ENCODE data around the gene ESRP2. TPM values are rescaled to one million over a fixed set of nuclear protein-coding genes. Genes with fewer than 3 reads are reported as not detected.

Gene ESRP2
- total RNA-seq, 1 experiment from 2014 or later, result 0.24 TPM

GRCh38 chr16:68229431-68230175 is 6.3 kb downstream of the ESRP2 start:
- H3K27me3 ChIP-seq (replicated peaks), result no peaks in the 10 kb centered on the region
- peak in 1 of 2 experiments; percentile 56 for DNase-seq (ENCODE audit: low read depth in 1 of 2, low spot score in 2 of 2)
- H3K36me3 ChIP-seq, result peaks cover 17% of the 10 kb centered on the region
- no peak overlapping the region for H3K4me3 ChIP-seq
- H3K27ac ChIP-seq, result no peak overlapping the region
- H3K4me1 ChIP-seq (replicated peaks), result no peaks in the 10 kb centered on the region
- H3K9me3 ChIP-seq (replicated peaks), result no peaks in the 10 kb centered on the region

DNA sequence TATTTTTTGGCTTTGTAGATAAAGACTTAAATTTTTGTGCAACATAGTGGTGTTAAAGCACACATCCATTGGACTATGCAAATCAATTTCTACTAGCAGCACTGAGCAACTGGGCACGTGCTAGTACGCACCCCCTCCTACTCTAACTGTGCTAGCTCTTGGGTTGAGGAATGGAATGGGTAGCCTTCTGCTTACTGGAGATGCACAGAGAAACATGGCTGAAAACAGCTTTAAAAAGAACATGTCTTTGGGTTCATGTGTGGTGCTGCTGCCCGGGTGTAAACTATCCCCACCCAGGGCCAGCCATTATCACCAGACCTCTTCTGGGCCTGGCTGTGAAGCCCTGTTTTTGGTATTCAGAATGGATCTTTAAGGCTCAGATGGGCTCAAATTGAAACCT is 7.3 kb downstream of the ESRP2 start:
- H3K9me3 ChIP-seq (replicated peaks), result no peaks in the 10 kb centered on the region
- no peak for DNase-seq (ENCODE audit: low read depth in 1 of 2, low spot score in 2 of 2)

GRCh38 chr16:68227850-68228553 is 7.9 kb downstream of the ESRP2 start:
- no peak for DNase-seq (ENCODE audit: low read depth in 1 of 2, low spot score in 2 of 2)

More for the DNA sequence above, 7.3 kb downstream of the ESRP2 start:
- H3K4me3 ChIP-seq, result no peak overlapping the region
- peaks cover 17% of the 10 kb centered on the region for H3K36me3 ChIP-seq
- no peaks in the 10 kb centered on the region for H3K4me1 ChIP-seq (replicated peaks)
- H3K27me3 ChIP-seq (replicated peaks), result no peaks in the 10 kb centered on the region
- H3K27ac ChIP-seq, result no peak overlapping the region

DNA sequence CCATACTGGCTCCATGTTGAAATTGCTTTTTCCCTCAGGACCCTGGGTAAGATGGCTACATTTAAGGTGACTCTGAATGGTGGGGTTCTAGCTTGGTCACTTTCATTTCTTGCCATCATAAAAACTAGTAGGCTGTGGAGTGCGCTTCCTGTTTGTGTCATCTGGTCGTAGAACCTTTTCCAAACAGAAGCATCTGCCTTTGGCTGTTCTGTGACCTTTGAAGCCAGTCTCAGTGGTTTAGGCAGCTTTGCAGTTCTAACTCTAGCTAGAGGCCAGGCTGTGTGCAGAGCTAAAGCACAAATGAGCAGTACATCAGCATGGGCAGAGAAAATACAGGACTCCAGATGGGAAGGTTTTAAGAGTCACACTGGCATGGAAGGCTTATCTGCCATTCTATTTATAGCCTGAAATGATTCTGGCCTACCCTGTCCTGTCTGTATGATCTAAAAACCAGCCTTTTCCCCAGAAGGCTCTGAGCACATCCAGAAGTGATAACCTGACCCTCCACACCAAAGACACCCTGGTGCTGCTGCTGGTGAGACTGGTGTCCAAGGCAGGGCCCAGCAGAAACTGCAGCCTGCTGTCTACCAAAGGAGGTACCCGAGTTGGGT is 8.6 kb downstream of the ESRP2 start:
- Histone ChIP-seq H3K27ac (no peak overlapping the region), H3K36me3 (peaks cover 17% of the 10 kb centered on the region), H3K27me3 (replicated peaks) (no peaks in the 10 kb centered on the region)

More at GRCh38 chr16:68227850-68228553, 7.9 kb downstream of the ESRP2 start:
- no peaks in the 10 kb centered on the region for H3K9me3 ChIP-seq (replicated peaks)
- no peaks in the 10 kb centered on the region for H3K27me3 ChIP-seq (replicated peaks)
- H3K36me3 ChIP-seq, result peaks cover 17% of the 10 kb centered on the region
- H3K4me3 ChIP-seq, result no peak overlapping the region
- no peaks in the 10 kb centered on the region for H3K4me1 ChIP-seq (replicated peaks)
- no peak overlapping the region for H3K27ac ChIP-seq

DNA sequence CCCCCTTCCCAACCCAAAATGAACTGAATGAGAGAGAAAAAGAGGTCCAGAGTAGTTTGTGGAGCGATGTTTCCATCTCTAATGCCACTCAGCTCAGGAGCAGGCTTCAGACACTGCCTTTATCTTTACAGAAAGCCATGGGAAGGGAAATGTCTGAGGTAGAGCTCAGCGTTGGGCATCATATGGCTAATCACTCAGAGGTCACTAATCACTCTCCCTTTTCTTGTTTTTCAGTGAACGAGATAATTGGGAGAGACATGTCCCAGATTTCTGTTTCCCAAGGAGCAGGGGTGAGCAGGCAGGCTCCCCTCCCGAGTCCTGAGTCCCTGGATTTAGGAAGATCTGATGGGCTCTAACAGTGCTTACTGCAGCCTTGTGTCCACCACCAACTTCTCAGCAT is 9.8 kb downstream of the ESRP2 start:
- H3K27me3 ChIP-seq (replicated peaks), result no peaks in the 10 kb centered on the region
- peaks cover 17% of the 10 kb centered on the region for H3K36me3 ChIP-seq
- H3K27ac ChIP-seq, result no peak overlapping the region
- no peak overlapping the region for H3K4me3 ChIP-seq
- H3K4me1 ChIP-seq (replicated peaks), result no peaks in the 10 kb centered on the region
- DNase-seq (ENCODE audit: low read depth in 1 of 2, low spot score in 2 of 2), result no peak
- no peaks in the 10 kb centered on the region for H3K9me3 ChIP-seq (replicated peaks)

More for the DNA sequence above, 8.6 kb downstream of the ESRP2 start:
- H3K4me1 ChIP-seq (replicated peaks), result no peaks in the 10 kb centered on the region
- no peaks in the 10 kb centered on the region for H3K9me3 ChIP-seq (replicated peaks)
- DNase-seq (ENCODE audit: low read depth in 1 of 2, low spot score in 2 of 2), result no peak
- no peak overlapping the region for H3K4me3 ChIP-seq

- Histone ChIP-seq H3K9me3 (replicated peaks) (no peaks in the 10 kb centered on the region), H3K27me3 (replicated peaks) (no peaks in the 10 kb centered on the region), H3K4me1 (replicated peaks) (no peaks in the 10 kb centered on the region), H3K4me3 (no peak overlapping the region), H3K27ac (no peak overlapping the region), H3K36me3 (peaks cover 8% of the 10 kb centered on the region)
- DNase-seq (ENCODE audit: low read depth in 1 of 2, low spot score in 2 of 2), result no peak
These were observed 12.9 kb downstream of the ESRP2 start for GRCh38 chr16:68223072-68223471.

GRCh38 chr16:68219725-68220351 is 16.1 kb downstream of the ESRP2 start:
- Histone ChIP-seq H3K27ac (no peak overlapping the region), H3K9me3 (replicated peaks) (no peaks in the 10 kb centered on the region), H3K27me3 (replicated peaks) (no peaks in the 10 kb centered on the region), H3K36me3 (no peaks in the 10 kb centered on the region), H3K4me1 (replicated peaks) (no peaks in the 10 kb centered on the region), H3K4me3 (no peak overlapping the region)
- DNase-seq (ENCODE audit: low read depth in 1 of 2, low spot score in 2 of 2), result no peak

- Histone ChIP-seq H3K27me3 (replicated peaks) (no peaks in the 10 kb centered on the region), H3K4me3 (no peak overlapping the region), H3K4me1 (replicated peaks) (no peaks in the 10 kb centered on the region), H3K27ac (no peak overlapping the region), H3K9me3 (replicated peaks) (no peaks in the 10 kb centered on the region), H3K36me3 (no peaks in the 10 kb centered on the region)
- DNase-seq (ENCODE audit: low read depth in 1 of 2, low spot score in 2 of 2), result no peak
These were observed 18.4 kb downstream of the ESRP2 start for GRCh38 chr16:68217506-68217905.

GRCh38 chr16:68216240-68216639 is 19.7 kb downstream of the ESRP2 start:
- Histone ChIP-seq H3K27ac (no peak overlapping the region), H3K9me3 (replicated peaks) (no peaks in the 10 kb centered on the region), H3K4me3 (no peak overlapping the region), H3K36me3 (no peaks in the 10 kb centered on the region), H3K4me1 (replicated peaks) (no peaks in the 10 kb centered on the region), H3K27me3 (replicated peaks) (no peaks in the 10 kb centered on the region)
- DNase-seq (ENCODE audit: low read depth in 1 of 2, low spot score in 2 of 2), result no peak

DNA sequence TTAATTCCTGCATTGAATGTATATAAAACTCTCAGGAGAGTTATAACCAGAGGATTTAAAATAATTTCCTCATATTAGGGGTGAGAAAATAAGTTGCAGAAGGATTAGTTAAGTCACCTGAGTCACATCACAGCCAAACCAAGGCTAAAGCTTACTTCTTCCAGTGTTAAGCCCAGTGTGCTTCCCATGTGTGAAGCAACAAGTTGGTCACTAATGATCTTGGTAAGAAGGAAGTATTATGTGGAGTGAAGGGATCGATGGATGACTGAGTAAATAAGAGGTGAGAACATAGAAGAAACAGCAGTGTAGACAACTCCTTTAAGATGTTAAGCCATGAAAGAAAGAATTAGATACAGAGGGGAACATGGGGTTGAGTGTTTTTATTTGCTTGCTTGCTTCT is 20.6 kb downstream of the ESRP2 start:
- H3K27ac ChIP-seq, result no peak overlapping the region
- no peaks in the 10 kb centered on the region for H3K9me3 ChIP-seq (replicated peaks)
- no peak overlapping the region for H3K4me3 ChIP-seq
- DNase-seq (ENCODE audit: low read depth in 1 of 2, low spot score in 2 of 2), result no peak
- H3K27me3 ChIP-seq (replicated peaks), result no peaks in the 10 kb centered on the region
- H3K36me3 ChIP-seq, result no peaks in the 10 kb centered on the region
- no peaks in the 10 kb centered on the region for H3K4me1 ChIP-seq (replicated peaks)

DNA sequence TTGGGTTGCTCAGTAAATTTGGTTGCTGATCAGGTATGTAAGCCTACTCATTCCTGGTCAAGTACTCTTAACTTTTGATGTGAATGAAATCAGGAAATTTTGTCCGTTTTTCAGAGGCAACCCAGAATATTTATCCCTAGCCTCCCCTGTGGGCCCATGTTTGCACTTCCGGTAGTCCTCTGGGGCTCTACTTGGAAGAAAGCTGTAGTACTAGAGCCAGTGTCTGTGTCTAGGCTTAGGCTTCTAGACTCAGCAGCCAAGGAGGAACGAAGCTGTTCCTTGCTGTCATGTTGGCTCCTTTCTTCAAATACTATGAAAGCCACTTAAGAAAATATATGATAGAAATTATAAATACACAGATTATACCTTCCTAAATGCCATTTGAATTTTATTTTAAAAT is 21.2 kb downstream of the ESRP2 start:
- H3K27me3 ChIP-seq (replicated peaks), result no peaks in the 10 kb centered on the region
- H3K4me1 ChIP-seq (replicated peaks), result no peaks in the 10 kb centered on the region
- no peak overlapping the region for H3K4me3 ChIP-seq
- no peak for DNase-seq (ENCODE audit: low read depth in 1 of 2, low spot score in 2 of 2)
- no peak overlapping the region for H3K27ac ChIP-seq
- H3K36me3 ChIP-seq, result 0 out of 2 replicates have a peak, but pooled peaks cover under 1% of the 10 kb centered on the region
- no peaks in the 10 kb centered on the region for H3K9me3 ChIP-seq (replicated peaks)

DNA sequence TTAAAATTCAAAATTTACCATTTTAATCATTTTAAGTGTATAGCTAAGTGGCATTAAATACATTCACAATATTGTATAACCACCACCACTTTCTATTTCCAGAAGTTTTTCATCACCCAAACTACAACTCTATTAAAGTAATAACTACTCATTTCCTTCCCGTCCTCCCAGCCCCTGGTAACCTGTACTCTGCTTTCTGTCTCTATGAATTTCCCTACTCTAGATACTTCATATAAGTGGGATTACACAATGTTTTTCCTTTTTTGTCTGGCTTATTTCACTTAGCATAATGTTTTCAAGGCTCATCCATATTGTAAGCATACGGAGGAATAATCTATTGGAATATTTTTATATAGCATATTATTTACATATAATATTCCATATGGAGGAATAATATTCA is 29.7 kb downstream of the ESRP2 start:
- no peak overlapping the region for H3K4me3 ChIP-seq
- H3K4me1 ChIP-seq (replicated peaks), result peaks cover 8% of the 10 kb centered on the region
- H3K27ac ChIP-seq, result no peak overlapping the region
- H3K36me3 ChIP-seq, result peaks cover 10% of the 10 kb centered on the region; the same call in 1 of the 2 replicates
- no peaks in the 10 kb centered on the region for H3K9me3 ChIP-seq (replicated peaks)
- H3K27me3 ChIP-seq (replicated peaks), result no peaks in the 10 kb centered on the region
- DNase-seq (ENCODE audit: low read depth in 1 of 2, low spot score in 2 of 2), result no peak

GRCh38 chr16:68202091-68202519 is 33.8 kb downstream of the ESRP2 start:
- DNase-seq (ENCODE audit: low read depth in 1 of 2, low spot score in 2 of 2), result no peak
- no peak overlapping the region for H3K27ac ChIP-seq
- no peak overlapping the region for H3K4me3 ChIP-seq
- no peaks in the 10 kb centered on the region for H3K9me3 ChIP-seq (replicated peaks)
- H3K36me3 ChIP-seq, result peaks cover 10% of the 10 kb centered on the region; the same call in 1 of the 2 replicates
- peaks cover 15% of the 10 kb centered on the region for H3K4me1 ChIP-seq (replicated peaks)
- H3K27me3 ChIP-seq (replicated peaks), result no peaks in the 10 kb centered on the region
